22Rv1 (cell line): Measurements from ENCODE around the gene TRIM29.

Source experiments
- CTCF ChIP-seq: fragments of 450-650 bp; IDR thresholded peaks from 2 replicates; pipeline ENCODE4 v1.5.1; 2017; ENCODE audit warnings: mild to moderate bottlenecking
- ZFX ChIP-seq: fragments of 450-650 bp; IDR thresholded peaks from 2 replicates; pipeline ENCODE4 v1.6.1; 2017; ENCODE audit warnings: antibody characterized with exemption, borderline replicate concordance

- TF ChIP-seq CTCF: no peak
- TF ChIP-seq ZFX: no peak
Observed at GRCh38 chr11:120062561-120062930, 75.4 kb downstream of the TRIM29 start.
